ENCODE measurements around the gene DLGAP4. TPM values are rescaled to one million over a fixed set of nuclear protein-coding genes. Genes with fewer than 3 reads are reported as not detected.

Gene DLGAP4
- polyA plus RNA-seq, 1 donor (not counting 4 experiments of a cell fraction or from before 2014, with no cell fraction given): 9.6 TPM

DNA sequence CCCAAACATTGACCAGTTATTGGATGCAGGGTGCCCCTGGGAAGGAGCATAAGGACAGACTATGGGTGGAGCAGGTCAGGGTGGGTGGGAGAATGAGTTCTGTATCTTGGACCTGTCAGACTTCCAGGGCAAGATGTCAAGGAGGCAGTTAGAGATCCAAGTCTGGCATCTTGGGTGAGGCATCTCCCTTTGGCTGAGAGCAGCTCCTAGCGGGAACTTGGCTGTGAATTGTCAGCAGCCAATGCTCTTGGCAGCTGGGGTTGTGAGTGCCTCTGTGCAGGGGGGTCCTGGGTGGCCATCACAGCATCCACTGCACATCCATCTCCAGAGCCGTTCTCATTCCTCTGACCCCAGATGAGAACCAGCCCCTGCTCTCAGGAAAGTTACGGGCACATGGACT, 118.2 kb downstream of the DLGAP4 start:
- peaks cover 3% of the 10 kb centered on the region for H3K4me1 ChIP-seq (ENCODE audit: control insufficient read depth, extremely low read depth, insufficient read depth, low read length)
- no peak for DNase-seq (ENCODE audit: low read depth, low spot score)
- dilution Hi-C loops (cut with MboI; ENCODE audit: extremely low pct_ligation_motif_present, low sequenced_read_pairs): no loop called here

GRCh38 chr20:36425166-36425565, 119.0 kb downstream of the DLGAP4 start:
- Histone ChIP-seq H3K79me2 (ENCODE audit: control insufficient read depth, insufficient read depth, low read length) (no peaks in the 10 kb centered on the region), H3K9ac (ENCODE audit: control insufficient read depth, extremely low read depth, insufficient read depth, low read length) (no peak overlapping the region), H3K27me3 (ENCODE audit: control insufficient read depth, extremely low read depth, insufficient read depth, low read length) (peaks cover 7% of the 10 kb centered on the region), H4K20me1 (ENCODE audit: control insufficient read depth, extremely low read depth, insufficient read depth, low read length) (no peaks in the 10 kb centered on the region), H3K4me3 (ENCODE audit: control insufficient read depth in 2 of 3, extremely low read depth in 1 of 3, insufficient read depth in 2 of 3, low read depth in 1 of 3, low read length in 3 of 3) (no peak overlapping the region), H3K9me1 (ENCODE audit: control insufficient read depth, extremely low read depth, insufficient read depth, low read length) (no peaks in the 10 kb centered on the region), H3K27ac (ENCODE audit: control insufficient read depth, insufficient read depth, low read length) (no peak overlapping the region), H3K4me2 (ENCODE audit: control insufficient read depth, extremely low read depth, insufficient read depth, low read depth, low read length) (no peak overlapping the region), H3K4me1 (ENCODE audit: control insufficient read depth, extremely low read depth, insufficient read depth, low read length) (peaks cover 3% of the 10 kb centered on the region), H3K9me3 (ENCODE audit: control insufficient read depth, low read depth, low read length) (no peaks in the 10 kb centered on the region), H3K36me3 (ENCODE audit: control insufficient read depth in 2 of 2, extremely low read depth in 1 of 2, insufficient read depth in 2 of 2, low read length in 2 of 2) (no peaks in the 10 kb centered on the region), H2AFZ (ENCODE audit: control insufficient read depth, low read length) (no peak overlapping the region)
- no peak for DNase-seq (ENCODE audit: low read depth, low spot score)
- no peak for FAIRE-seq
- dilution Hi-C loops (cut with MboI; ENCODE audit: extremely low pct_ligation_motif_present, low sequenced_read_pairs): no loop called here
- no peak for TF ChIP-seq CTCF (optimal IDR thresholded peaks at IDR 0.05 in 1 of 3, IDR thresholded peaks at IDR 0.05 in 1 of 3, conservative IDR thresholded peaks at IDR 0.05 in 1 of 3; ENCODE audit: extremely low read depth in 1 of 3, insufficient read depth in 2 of 3, low read length in 3 of 3)
- no peak for TF ChIP-seq EZH2 (IDR thresholded peaks at IDR 0.05; ENCODE audit: low read length)

More for the DNA sequence above, 118.2 kb downstream of the DLGAP4 start:
- H3K9me1 ChIP-seq (ENCODE audit: control insufficient read depth, extremely low read depth, insufficient read depth, low read length): no peaks in the 10 kb centered on the region
- H3K9me3 ChIP-seq (ENCODE audit: control insufficient read depth, low read depth, low read length): no peaks in the 10 kb centered on the region
- H2AFZ ChIP-seq (ENCODE audit: control insufficient read depth, low read length): no peak overlapping the region
- peak in 1 of 3 experiments; percentile 29 for TF ChIP-seq CTCF (optimal IDR thresholded peaks at IDR 0.05 in 1 of 3, IDR thresholded peaks at IDR 0.05 in 1 of 3, conservative IDR thresholded peaks at IDR 0.05 in 1 of 3; ENCODE audit: extremely low read depth in 1 of 3, insufficient read depth in 2 of 3, low read length in 3 of 3)
- TF ChIP-seq EZH2 (IDR thresholded peaks at IDR 0.05; ENCODE audit: low read length): no peak
- H4K20me1 ChIP-seq (ENCODE audit: control insufficient read depth, extremely low read depth, insufficient read depth, low read length): no peaks in the 10 kb centered on the region
- no peak for FAIRE-seq
- H3K79me2 ChIP-seq (ENCODE audit: control insufficient read depth, insufficient read depth, low read length): no peaks in the 10 kb centered on the region
- no peak overlapping the region for H3K4me2 ChIP-seq (ENCODE audit: control insufficient read depth, extremely low read depth, insufficient read depth, low read depth, low read length)
- H3K27me3 ChIP-seq (ENCODE audit: control insufficient read depth, extremely low read depth, insufficient read depth, low read length): peaks cover 7% of the 10 kb centered on the region
- no peak overlapping the region for H3K27ac ChIP-seq (ENCODE audit: control insufficient read depth, insufficient read depth, low read length)
- H3K36me3 ChIP-seq (ENCODE audit: control insufficient read depth in 2 of 2, extremely low read depth in 1 of 2, insufficient read depth in 2 of 2, low read length in 2 of 2): no peaks in the 10 kb centered on the region
- H3K9ac ChIP-seq (ENCODE audit: control insufficient read depth, extremely low read depth, insufficient read depth, low read length): no peak overlapping the region
- no peak overlapping the region for H3K4me3 ChIP-seq (ENCODE audit: control insufficient read depth in 2 of 3, extremely low read depth in 1 of 3, insufficient read depth in 2 of 3, low read depth in 1 of 3, low read length in 3 of 3)
